ENCODE measurements around the gene JAM2. TPM values are rescaled to one million over a fixed set of nuclear protein-coding genes. Genes with fewer than 3 reads are reported as not detected.

JAM2 gene
- total and polyA plus RNA-seq, 10 of the 15 experiments (the other 5 are each of a cell fraction or from before 2014, with no cell fraction given): 2.1 to 30.4 (median 8.6) TPM

GRCh38 chr21:25708467-25709065 is 69.5 kb downstream of the JAM2 start (continued):
- TF ChIP-seq NFIC (IDR thresholded peaks at IDR 0.05; ENCODE audit: low read depth, low read length) (no peak), MTA3 (IDR thresholded peaks at IDR 0.05; ENCODE audit: borderline replicate concordance, low read length) (no peak), CTCF (IDR thresholded peaks at IDR 0.05 in 2 of 3, conservative IDR thresholded peaks at IDR 0.05 in 1 of 3; ENCODE audit: control insufficient read depth in 2 of 3, extremely low read depth in 1 of 3, insufficient read depth in 1 of 3, low read depth in 3 of 3, low read length in 3 of 3) (peak; percentile 66 to 74 (median 72))

DNA sequence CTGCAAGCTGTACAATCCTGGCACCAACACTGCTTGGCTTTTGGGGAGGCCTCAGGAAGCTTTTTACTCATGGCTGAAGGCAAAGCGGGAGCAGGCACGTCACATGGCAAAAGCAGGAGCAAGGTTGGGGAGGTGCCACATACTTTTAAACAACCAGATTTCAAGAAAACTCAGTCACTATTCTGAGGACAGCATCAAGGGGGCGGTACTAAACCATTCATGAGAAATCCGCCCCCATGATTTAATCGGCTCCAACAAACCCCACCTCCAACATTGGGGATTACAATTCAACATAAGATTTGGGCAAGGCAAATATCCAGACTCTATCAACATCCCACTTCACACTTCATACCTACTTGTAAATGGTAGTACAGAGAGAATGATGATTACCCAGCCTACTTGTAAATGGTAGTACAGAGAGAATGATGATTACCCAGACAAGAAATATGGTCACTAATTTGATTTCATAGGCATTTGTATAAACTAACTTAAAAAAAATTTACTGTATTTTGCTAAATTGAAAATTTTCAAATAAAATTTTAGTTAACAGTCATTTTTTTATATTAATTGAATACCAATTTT is 70.7 kb downstream of the JAM2 start:
- H2AFZ ChIP-seq (ENCODE audit: control insufficient read depth, low read depth, low read length): no peak overlapping the region
- in situ Hi-C loops (cut with MboI): loop anchor here (5.0 kb wide), 1 partner anchor 102 kb away; the partner anchor contains the start of gene MRPL39
- no TSS peak for BruUV-seq (replicated peaks)
- peaks cover 0 to 2% of the 10 kb centered on the region in 2 experiments; a peak in 1 of 4 replicates for H3K36me3 ChIP-seq (ENCODE audit: control insufficient read depth in 2 of 2, insufficient read depth in 2 of 2, low read length in 1 of 2)
- RAD21 ChIA-PET (ENCODE audit: unreplicated experiment): no interaction called here
- SMC1A ChIA-PET (ENCODE audit: uncharacterized antibody, unreplicated experiment): no interaction called here
- DNase-seq (ENCODE audit: low read depth, low spot score) (no peak), ATAC-seq (no peak), FAIRE-seq (no peak)
- no peak overlapping the region for H3K27ac ChIP-seq (ENCODE audit: control insufficient read depth, insufficient read depth)
- no peaks in the 10 kb centered on the region for H3K79me2 ChIP-seq (ENCODE audit: control insufficient read depth, insufficient read depth, low read length)
- WGBS (ENCODE audit: insufficient coverage, insufficient replicate concordance, low lambda C conversion rate, missing lambda C conversion rate): 90% methylated on average over 5 of the region's 5 CpGs
- H3K4me3 ChIP-seq: no peak overlapping the region
- CTCF ChIA-PET: interaction anchor here (0.9 to 1.0 kb wide), 2 partner anchors 101 to 104 kb away, joined by 3 to 4 read pairs; no protein-coding TSS in a partner anchor
- H3K4me2 ChIP-seq (ENCODE audit: control insufficient read depth, insufficient read depth): no peak overlapping the region
- no peak overlapping the region for H3K9ac ChIP-seq (ENCODE audit: control insufficient read depth, insufficient read depth, low read length)
- intact Hi-C loops (cut with micrococcal nuclease; ENCODE audit: unreplicated experiment): no loop called here
- H3K27me3 ChIP-seq (replicated peaks in 1 of 2; ENCODE audit: control insufficient read depth in 2 of 2, insufficient read depth in 2 of 2, low read length in 1 of 2): no peaks in the 10 kb centered on the region
- POLR2A ChIA-PET: no interaction called here
- no peaks in the 10 kb centered on the region for H4K20me1 ChIP-seq (ENCODE audit: control insufficient read depth, insufficient read depth)
- H3K4me1 ChIP-seq (ENCODE audit: control insufficient read depth, insufficient read depth, low read length): no peaks in the 10 kb centered on the region
- no peaks in the 10 kb centered on the region for H3K9me3 ChIP-seq (replicated peaks; ENCODE audit: control insufficient read depth, insufficient read depth, low read length)
- TF ChIP-seq ZNF274 (IDR thresholded peaks at IDR 0.05; ENCODE audit: insufficient read depth, insufficient read length) (no peak), EGR1 (IDR thresholded peaks at IDR 0.05; ENCODE audit: borderline replicate concordance in 1 of 2, low read depth in 2 of 2, low read length in 2 of 2) (no peak), KDM1A (IDR thresholded peaks at IDR 0.05; ENCODE audit: borderline replicate concordance) (no peak), CTCF (IDR thresholded peaks at IDR 0.05 in 2 of 3, conservative IDR thresholded peaks at IDR 0.05 in 1 of 3; ENCODE audit: control insufficient read depth in 2 of 3, extremely low read depth in 1 of 3, insufficient read depth in 1 of 3, low read depth in 3 of 3, low read length in 3 of 3) (no peak), CHD2 (IDR thresholded peaks at IDR 0.05; ENCODE audit: borderline replicate concordance, low read depth, low read length) (no peak), FOXK2 (IDR thresholded peaks at IDR 0.05) (no peak), STAT3 (IDR thresholded peaks at IDR 0.05; ENCODE audit: low read depth, low read length) (no peak), IRF5 (IDR thresholded peaks at IDR 0.05; ENCODE audit: borderline replicate concordance) (no peak), ASH2L (IDR thresholded peaks at IDR 0.05; ENCODE audit: borderline replicate concordance, low read depth) (no peak), MTA2 (IDR thresholded peaks at IDR 0.05; ENCODE audit: low read depth) (no peak), CBX3 (IDR thresholded peaks at IDR 0.05; ENCODE audit: borderline replicate concordance, low read depth) (no peak), SUPT20H (IDR thresholded peaks at IDR 0.05; ENCODE audit: borderline replicate concordance, control insufficient read depth, low read depth, low read length) (no peak), BHLHE40 (IDR thresholded peaks at IDR 0.05; ENCODE audit: borderline replicate concordance in 1 of 2, low read depth in 2 of 2, low read length in 1 of 2) (no peak)
